ENCODE data around the gene STIP1.

The STIP1 gene

GRCh38 chr11:64198511-64198910 lies 12.5 kb downstream of the STIP1 start:
- no peak for DNase-seq (ENCODE audit: low read depth)

GRCh38 chr11:64201543-64201942 lies 15.6 kb downstream of the STIP1 start:
- no peak for DNase-seq (ENCODE audit: low read depth)

- DNase-seq (ENCODE audit: low read depth), result no peak
Observed at GRCh38 chr11:64202992-64203391, 17.0 kb downstream of the STIP1 start.

GRCh38 chr11:64203421-64204079 lies 17.6 kb downstream of the STIP1 start:
- DNase-seq (ENCODE audit: low read depth), result no peak

- DNase-seq (ENCODE audit: low read depth), result no peak
Observed at GRCh38 chr11:64204080-64204440, 18.1 kb downstream of the STIP1 start.

GRCh38 chr11:64204464-64204989 lies 18.6 kb downstream of the STIP1 start:
- DNase-seq (ENCODE audit: low read depth), result peak; percentile 59

GRCh38 chr11:64206457-64207255 lies 20.7 kb downstream of the STIP1 start, which contains the start of gene FERMT3:
TSS of gene FERMT3 (plus strand) at chr11:64206721. CDS start at chr11:64207365, 644 bp downstream.
- peak; percentile 77 for DNase-seq (ENCODE audit: low read depth)

GRCh38 chr11:64207256-64208085 lies 21.5 kb downstream of the STIP1 start:
- DNase-seq (ENCODE audit: low read depth), result peak; percentile 81

- DNase-seq (ENCODE audit: low read depth), result no peak
Observed at GRCh38 chr11:64208086-64208795, 22.3 kb downstream of the STIP1 start.

GRCh38 chr11:64208796-64209562 lies 23.0 kb downstream of the STIP1 start:
- no peak for DNase-seq (ENCODE audit: low read depth)

GRCh38 chr11:64209563-64209843 lies 23.5 kb downstream of the STIP1 start:
- DNase-seq (ENCODE audit: low read depth), result no peak

- DNase-seq (ENCODE audit: low read depth), result no peak
Observed at GRCh38 chr11:64210301-64211020, 24.5 kb downstream of the STIP1 start.

- DNase-seq (ENCODE audit: low read depth), result no peak
Observed at GRCh38 chr11:64211181-64211872, 25.4 kb downstream of the STIP1 start.

GRCh38 chr11:64216879-64217278 lies 30.9 kb downstream of the STIP1 start:
- DNase-seq (ENCODE audit: low read depth), result no peak

GRCh38 chr11:64218628-64219353 lies 32.8 kb downstream of the STIP1 start:
- no peak for DNase-seq (ENCODE audit: low read depth)

GRCh38 chr11:64219354-64219684 lies 33.3 kb downstream of the STIP1 start:
- DNase-seq (ENCODE audit: low read depth), result no peak

- no peak for DNase-seq (ENCODE audit: low read depth)
Observed at GRCh38 chr11:64219755-64220154, 33.8 kb downstream of the STIP1 start.

- no peak for DNase-seq (ENCODE audit: low read depth)
Observed at GRCh38 chr11:64220271-64220670, 34.3 kb downstream of the STIP1 start.

- no peak for DNase-seq (ENCODE audit: low read depth)
Observed at GRCh38 chr11:64220798-64221197, 34.8 kb downstream of the STIP1 start.
